GM19463 (cell line): Measurements from ENCODE around the gene AVEN.

Source experiments
- ATAC-seq: cut with Tn5 transposase; IDR thresholded peaks from one replicate; pipeline ENCODE4 v1.9.1; 2021; ENCODE audit warnings: mild to moderate bottlenecking, moderate library complexity; ENCODE audit not compliant: unreplicated experiment

The AVEN gene

DNA sequence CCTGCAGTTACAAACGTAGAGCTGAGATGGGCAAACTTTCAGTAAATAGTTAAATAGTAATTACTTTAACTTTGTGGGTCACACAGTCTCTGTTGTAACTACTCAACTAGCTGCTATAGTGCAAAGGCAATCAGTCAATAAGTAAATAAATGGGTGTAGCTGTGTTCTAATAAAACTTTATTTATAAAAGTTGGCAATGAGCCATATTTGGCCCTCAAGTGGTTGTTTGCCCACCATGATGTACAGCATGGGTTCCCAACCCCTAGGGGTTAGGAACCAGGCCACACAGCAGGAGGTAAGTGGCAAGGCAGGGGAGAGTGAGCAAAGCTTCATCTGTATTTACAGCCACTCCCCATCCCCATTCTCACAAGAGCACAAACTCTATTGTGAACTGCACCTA is 115.6 kb downstream of the AVEN start:
- no peak for ATAC-seq

DNA sequence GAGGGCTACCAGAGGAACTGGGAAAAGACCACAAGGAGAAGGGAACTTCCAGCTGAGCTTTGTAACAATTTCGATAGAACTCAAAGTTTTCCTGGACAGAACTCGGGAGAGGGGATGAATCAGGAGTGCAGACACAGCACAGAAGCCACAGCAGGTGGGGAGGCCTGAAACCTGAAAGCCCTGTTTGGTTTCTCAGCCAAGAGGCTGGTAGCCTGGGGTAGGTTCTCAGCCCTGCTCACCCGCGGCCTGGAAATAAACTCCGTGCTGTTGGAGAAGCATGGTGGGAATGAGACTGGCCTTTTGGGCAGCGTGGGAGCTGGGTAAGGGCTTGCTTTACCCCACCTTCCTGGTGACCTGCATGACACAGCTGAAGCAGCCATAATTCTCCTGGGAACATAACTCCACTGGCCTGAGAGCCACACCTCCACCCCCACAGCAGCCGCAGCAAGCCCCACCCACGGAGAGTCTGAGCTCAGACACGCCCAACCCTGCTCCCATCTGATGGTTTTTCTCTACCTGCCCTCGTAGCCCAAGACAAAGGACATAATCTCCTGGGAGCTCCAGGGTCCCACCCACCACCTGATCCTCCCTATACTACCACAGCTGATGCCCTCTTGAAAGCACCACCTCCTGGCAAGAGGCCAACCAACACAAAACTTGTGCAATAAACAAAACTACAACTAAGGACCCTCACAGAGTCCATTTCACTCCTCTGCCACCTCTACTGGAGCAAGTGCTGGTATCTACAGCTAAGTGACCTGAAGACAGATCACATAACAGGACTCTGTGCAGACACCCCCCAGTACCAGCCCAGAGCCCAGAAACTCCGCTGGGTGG is 123.2 kb downstream of the AVEN start:
- peak; percentile 57 for ATAC-seq

DNA sequence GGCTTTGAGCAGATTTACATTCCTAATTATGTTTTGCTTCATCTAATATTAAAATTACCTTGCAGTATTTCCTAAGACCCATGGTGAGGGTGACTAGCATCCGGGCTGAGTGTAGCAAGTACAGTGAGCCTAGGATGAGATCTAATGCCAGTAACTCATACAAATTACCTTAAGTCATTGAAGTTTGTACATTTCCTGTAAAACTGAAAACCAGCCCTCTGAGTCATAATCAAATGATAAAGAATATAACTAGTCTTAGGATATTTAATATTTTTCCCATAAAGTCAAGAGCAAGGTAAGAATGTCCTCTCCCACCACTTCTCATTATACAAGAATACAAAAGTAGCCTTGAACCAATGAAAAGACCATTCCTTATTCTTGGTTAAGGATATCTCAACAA is 125.5 kb downstream of the AVEN start:
- no peak for ATAC-seq

DNA sequence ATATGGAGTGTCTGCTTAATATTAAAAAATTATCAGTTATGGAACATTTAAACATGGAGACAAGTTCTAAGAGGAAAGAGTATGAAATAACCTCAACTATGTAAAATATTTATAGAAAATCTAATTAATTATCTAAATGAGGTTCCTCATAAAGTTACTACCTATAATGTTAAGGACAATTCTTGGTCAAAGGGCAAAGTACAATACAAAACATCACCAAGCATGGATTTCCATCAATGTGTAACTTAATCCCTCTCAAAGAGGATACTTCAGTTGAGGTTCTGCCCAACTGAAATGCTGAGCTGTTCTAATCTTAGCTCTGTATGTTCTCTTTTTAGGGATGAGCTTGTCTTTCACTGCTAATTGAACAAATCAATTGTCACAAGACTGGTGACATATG is 126.7 kb downstream of the AVEN start:
- no peak for ATAC-seq

DNA sequence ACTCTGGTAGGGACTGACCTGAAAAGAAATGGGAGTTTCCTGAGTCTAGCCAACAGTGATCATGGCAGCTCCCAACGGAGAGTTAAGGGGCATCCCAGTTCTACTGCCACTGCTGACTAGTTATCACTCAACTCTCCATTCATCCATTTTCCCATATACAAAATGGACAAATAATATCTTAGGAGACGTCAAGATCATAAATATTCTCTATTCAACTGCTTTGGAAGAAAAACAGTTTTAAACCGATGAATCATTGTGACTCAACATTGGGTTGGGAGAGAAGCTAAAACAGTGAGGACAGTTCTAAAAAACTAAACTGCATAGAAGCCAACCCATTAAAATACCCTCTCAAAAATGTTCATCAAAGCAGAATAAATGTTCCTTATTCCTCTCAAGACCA is 128.3 kb downstream of the AVEN start:
- no peak for ATAC-seq

DNA sequence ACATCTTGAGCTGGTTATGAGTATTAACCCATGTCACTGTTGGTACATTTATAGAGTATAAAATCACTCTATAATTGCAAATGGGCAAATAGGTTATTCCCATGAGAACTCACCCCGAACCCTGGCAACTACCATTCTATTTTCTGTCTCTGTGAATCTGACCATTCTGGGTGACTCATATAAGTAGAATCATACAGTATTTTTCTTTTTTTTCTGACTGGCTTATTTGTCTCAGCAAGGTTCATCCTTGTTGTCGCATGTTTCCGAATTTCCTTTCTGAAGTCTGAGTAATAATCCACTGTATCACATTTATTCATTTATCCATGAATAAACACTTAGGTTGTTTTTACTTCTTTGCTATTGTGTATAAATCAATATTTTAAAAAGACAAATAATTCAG is 130.6 kb downstream of the AVEN start:
- no peak for ATAC-seq

DNA sequence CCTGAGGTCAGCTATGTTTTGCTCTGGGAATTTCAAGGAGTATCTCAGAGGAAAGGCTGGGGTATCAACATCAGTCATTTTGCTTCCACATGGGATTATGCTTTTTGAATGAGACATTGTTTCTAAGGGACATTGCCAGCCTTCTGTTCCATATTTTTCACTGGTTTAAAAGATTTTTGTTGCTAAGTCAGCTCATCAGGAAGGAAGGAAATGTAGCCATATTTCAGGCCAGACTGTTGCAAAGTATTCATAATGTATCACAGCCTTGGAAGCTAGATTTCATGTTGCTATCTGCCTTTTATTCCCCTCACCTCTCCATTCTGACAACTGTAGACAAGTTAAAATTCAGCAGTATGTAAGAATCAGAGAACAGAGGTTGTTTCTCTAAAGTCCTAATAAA is 131.7 kb downstream of the AVEN start:
- no peak for ATAC-seq

DNA sequence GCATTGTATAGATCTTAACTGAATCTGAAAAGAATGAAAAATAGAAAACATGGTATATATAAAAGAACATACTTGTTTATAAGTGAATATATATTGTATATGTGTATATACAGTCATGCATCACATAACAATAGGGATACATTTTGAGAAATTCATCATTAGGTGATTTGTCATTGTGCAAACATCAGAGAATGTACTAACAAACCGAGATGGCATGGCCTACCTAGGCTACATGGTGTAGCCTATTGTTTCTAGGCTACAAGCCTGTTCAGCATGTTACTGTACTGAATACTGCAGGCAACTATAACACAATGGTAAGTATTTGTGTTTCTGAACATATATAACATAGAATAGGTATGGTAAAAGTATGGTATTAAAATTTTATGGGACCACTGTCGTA is 135.3 kb downstream of the AVEN start:
- no peak for ATAC-seq

DNA sequence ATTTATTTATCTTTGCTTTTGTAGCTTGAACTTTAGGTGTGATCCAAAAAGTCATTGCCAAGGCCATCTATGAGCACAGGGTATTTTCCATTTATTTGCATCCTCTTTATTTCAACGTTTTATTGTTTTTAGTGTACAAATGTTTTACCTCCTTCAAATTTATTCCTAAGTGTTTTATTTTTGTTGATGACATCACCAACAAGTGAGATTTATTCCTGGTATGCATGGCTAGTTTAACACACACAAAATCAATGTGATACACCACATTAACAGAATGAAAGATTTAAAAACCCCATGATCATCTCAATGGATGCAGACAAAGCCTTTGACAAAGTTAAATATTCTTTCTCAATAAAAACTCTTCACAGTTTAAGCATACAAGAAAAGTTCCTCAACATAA is 137.0 kb downstream of the AVEN start:
- ATAC-seq, result no peak

DNA sequence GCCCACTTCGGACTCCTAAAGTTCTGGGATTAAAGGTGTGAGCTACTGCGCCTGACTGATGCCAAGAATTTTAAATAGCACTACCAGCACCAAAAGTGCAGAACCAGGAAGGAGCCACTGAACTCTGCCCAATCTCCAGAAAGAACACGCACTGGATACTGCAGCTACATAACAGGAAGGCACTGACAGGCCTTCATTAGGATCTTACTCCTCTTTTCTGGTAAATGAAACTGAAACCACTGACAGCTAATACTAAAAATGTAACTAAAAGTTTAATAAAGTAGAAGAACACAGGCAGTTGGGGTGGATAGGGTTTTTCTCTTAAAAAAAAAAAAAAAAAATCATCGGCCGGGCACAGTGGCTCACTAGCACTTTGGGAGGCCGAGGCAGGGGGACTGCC is 144.8 kb downstream of the AVEN start:
- peak; percentile 75 for ATAC-seq

DNA sequence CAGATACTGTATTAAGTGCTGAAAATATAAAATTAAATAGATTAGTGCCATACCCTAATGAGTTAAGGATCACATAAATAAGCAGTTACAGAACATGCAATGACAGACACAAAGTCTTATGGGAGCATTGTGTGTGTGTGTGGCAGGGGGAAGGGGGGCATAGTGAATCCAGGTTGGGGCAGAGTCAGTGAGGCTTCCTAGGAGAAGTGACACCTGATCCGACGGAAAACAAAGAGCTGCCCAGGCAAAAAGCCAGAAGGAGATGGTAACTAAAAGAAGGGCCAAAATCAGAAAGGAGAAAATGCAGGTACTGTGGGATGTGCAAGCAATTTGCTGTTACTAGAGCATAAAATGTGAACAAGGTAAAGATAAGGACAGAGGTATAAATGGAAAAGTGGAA is 150.8 kb downstream of the AVEN start:
- ATAC-seq, result no peak

DNA sequence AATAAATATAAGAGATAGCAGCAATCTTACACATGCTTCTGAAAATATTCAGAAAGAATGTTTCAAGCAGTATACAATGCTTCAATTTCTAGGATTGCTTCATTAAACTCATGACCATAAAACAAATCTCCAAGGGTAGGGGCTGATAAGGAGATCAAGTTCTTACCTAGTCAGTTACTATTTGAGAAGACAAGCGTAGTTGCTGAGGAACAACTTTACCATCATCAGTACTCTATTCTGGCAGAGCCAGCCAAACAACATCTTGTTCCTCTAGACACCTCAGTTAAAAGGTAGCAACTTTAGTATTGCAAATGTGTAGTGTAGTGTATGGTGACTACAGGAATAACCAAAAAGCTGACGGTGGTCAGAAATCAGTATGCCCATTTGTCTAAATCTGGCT is 156.1 kb downstream of the AVEN start:
- no peak for ATAC-seq

DNA sequence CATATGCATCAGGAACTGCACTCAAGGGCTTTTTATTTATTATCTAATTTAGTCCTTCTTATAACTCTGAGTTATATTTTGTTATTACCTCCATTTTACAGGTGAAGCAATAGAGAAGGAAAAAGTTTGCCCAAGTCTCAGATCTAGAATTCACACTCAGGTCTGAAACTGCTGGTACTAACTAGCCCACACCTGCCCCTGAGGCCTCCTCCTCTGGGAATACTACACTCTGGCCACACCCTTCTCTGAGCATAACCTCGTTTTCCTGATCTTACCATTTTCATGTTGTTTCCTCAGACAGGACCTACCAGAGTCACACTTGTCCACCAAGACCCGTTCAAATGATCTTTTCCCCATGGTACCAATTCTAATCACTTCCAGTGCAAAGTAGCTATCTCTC is 164.8 kb downstream of the AVEN start:
- ATAC-seq, result no peak

DNA sequence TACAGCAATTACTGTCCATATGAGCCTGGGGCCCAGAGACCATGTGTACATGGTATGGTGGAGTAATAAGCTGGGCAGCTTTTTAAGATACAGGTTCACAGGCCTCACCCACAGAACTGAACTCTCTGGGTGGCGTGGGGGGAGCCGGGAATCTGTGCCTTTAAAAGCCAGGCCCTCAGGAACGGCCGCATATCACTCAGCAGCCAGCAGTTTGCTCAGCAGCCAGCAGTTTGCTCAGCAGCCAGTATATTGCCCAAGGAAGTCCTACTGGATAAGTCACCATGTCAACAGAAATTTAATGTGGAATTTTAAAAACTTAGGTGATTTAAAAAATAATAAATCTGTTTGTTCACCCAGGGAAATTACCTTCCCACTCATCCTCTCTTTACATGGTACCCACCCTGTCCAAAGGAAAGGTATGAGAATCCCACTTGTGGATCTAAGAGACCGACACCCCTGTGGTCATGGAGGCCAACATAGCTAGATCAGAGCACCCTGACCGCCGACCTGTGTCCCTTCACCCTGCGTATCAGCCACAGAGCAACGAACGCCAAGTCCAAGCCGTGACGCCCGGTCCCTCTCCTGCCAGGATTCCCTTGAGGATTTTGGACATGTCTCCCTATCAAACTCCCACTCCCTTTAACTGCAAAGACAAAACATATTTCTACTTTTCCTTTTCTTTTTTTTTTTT is 166.4 kb downstream of the AVEN start:
- no peak for ATAC-seq

DNA sequence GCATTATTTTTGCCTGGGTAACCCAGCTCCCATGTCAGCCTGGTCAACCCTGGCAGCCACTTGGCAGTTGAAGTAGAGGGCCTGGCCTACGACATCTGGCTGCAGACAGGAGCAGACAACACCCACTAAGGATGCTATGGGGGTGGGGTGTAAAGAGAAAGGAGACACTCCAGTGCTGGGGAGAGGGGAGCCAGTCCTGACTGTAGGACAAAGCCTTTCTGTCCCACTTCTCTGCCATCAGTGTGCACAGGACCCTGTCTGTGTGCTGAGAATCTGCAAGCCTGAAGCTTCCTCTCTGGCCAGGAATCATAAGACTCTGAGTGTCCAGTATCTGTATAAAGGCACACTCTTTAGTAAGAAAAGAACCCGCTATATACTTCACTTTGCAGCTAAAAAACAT is 167.0 kb downstream of the AVEN start:
- no peak for ATAC-seq

DNA sequence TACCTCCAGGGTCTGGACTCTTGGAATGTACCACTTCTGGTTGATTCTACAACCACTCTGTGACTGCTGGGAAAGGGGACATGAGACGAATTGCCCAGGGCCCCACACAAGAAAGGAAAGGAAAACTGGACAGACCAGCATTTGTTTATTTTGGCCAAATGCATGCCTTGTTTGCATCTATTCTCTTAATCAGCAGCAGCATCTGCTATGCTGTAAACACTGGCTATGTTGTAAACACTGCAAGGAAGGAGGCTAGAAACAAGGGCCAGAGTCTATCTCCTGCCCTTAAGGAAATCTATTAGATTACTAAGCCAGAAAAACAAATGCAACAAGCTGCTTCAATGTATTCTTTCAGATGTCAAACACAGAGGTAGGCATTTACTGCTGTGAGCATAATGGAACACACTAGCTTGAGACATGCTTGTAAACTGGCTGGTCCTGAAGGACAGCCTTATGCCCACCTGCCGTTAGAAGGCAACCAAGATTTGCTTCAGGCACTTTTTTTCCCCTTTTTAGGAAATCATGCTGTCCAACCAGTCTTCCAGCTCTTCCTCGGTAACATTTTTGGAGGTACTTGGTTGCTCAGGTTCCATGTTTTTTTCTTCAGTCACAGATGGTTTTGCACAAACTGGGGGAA is 172.8 kb downstream of the AVEN start:
- ATAC-seq, result no peak

DNA sequence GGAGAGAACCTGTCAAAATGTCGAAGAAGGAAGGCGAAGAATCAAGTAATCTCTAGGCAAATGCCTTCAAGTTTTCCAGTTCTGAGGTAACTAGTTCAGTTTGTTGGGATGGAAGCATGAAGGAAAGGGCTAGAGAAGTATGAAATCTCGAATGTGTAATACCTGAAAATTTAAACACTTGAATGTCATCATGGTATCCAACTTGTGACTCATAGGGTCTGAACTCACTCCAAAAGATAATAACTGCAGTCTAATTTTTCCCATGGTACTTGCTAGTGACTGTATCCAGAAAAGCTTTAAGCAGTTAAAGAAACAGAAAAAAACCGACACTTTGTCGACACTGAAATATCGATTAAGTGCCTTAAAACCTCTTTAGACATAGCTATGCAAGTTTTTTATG is 173.6 kb downstream of the AVEN start:
- no peak for ATAC-seq

DNA sequence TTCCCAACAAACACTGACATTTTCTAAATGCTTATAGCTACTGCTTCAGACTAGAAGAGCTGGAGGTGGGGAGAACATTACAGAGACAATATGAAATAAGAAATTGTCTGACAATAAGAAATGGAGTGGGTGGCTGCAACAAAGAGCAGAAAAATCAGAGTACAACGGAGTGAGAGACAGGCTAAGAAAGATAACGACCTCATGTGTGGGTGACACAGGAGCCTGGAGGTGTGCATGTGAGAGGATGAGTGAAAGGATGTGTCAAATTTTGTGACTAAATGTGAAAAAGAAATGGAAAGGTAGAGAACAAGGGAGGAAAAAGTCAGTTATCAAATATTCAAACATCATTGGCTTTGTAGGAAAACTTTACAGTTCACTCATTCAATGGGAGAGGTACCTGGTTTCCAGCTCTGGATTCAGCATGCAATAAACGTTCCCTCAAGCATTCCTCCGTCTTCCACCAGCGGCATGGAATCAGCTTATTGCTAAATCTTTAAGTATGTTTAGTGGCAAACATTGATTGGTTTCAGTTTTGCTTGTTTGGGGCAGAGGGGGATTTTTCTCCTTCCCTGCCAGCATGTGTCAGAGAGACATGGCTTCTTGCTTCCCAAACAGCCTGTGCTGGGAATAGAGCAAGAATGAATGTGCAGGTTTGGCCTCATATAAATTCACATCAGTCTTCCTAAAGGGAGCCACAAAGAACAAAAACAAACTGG is 174.5 kb downstream of the AVEN start:
- ATAC-seq, result no peak

DNA sequence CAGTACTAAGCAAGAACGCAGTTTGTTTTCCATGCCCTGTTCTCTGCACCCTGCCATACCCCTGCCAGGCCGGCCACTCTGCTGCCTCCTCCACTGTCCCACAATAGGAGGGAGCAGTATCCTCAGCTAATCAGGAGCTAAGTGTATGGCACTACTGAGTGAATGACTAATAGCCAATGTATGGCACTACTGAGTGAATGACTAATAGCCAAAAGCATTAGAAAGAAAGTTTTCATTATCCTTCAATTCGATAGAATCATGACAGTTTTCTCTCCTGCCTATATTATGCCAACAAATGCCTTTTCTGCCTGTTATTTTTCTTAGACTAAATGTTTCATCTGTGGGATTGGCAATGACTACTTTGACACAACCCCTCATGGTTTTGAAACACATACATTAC is 178.2 kb downstream of the AVEN start:
- no peak for ATAC-seq

DNA sequence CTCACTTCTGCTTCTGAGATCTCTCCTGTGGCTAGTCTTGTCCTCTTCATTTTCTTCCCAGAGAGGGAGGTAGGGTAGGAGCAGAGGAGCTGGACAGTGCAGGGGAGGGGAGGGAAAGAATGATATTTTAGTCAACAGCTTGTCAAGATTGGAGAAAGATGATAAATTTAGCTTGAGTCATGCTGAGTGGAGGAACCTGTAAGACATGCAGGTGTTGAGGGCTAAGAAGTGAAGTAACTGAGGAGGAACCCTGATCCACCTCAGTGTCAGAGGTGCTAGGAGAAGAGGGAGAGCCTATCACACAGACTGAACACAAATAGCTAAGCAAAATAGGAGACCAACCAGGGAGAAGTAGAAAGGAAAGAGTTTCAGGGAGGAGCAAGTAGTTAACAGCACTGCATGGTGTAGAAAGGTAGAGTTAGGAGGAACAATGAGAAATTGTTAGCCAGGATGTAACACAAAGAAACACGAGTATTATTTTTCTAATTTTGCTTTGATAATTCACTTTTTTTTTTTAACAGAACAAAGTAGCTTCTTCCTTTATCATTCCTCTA is 178.9 kb downstream of the AVEN start:
- no peak for ATAC-seq

DNA sequence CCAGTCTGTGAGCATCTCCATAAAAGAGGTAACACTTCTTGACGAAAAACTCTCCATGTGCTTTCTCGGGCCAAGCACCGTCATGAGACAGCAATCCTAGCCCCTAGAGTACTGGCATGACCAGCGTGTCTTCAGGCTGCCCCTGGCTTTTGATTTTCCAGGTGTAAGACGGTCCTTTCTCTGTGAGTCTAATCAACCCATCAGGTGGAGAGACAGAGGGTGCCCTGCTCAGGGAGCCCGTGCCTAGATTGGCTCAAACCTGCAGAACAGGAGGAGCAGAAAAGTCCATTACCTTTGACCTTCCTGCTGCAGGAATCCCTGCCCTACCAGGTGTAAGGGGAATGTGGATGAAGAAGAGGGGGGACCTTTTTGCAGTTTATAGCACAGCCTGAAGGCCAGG is 180.2 kb downstream of the AVEN start:
- ATAC-seq, result no peak
